Pulmonary artery endothelial cell (primary cell): ENCODE measurements around the gene ECPAS. TPM values are rescaled to one million over a fixed set of nuclear protein-coding genes. Genes with fewer than 3 reads are reported as not detected.
"Not testable (repeated sequence)": the region's sequence is repeated elsewhere in the genome, so short reads cannot be mapped to it uniquely, and the experiment has no call there.

Source experiments
- DNase-seq: peaks from one replicate; pipeline ENCODE4 v3.0.0-alpha.2; 2011; ENCODE audit warnings: low read depth, low spot score
- total RNA-seq: library from RNA; depleted of rRNA; stranded (reverse); fragments of >200 nt; gene quantifications from 2 replicates; pipeline ENCODE4 v1.2.3, GENCODE V29; 2014

The ECPAS gene
- total RNA-seq, 1 donor from 2014 or later, result 131 TPM

- no peak for DNase-seq
Observed at GRCh38 chr9:111352545-111352944, 131.6 kb downstream of the ECPAS start.

GRCh38 chr9:111350556-111350955 lies 133.6 kb downstream of the ECPAS start:
- DNase-seq, result no peak

- no peak for DNase-seq
Observed at GRCh38 chr9:111349766-111350165, 134.4 kb downstream of the ECPAS start.

GRCh38 chr9:111348821-111349271 lies 135.3 kb downstream of the ECPAS start:
- peak; percentile 65 for DNase-seq

GRCh38 chr9:111334318-111334863 lies 149.8 kb downstream of the ECPAS start:
- DNase-seq, result not testable (repeated sequence)

- DNase-seq, result no peak
Observed at GRCh38 chr9:111330124-111330523, 154.1 kb downstream of the ECPAS start, which contains the start of gene OR2K2. Gene OR2K2, minus strand, starts transcription at chr9:111330224. Its CDS starts 1,791 bp downstream, at chr9:111328433.

GRCh38 chr9:111320631-111321030 lies 163.6 kb downstream of the ECPAS start:
- DNase-seq, result no peak

- DNase-seq, result no peak
Observed at GRCh38 chr9:111316796-111317195, 167.4 kb downstream of the ECPAS start.

Other genes with a start within 250 kb of the ECPAS start
- not detected in 2 replicates for gene OR2K2, start 154.2 kb downstream of the ECPAS start, total RNA-seq
- gene ZNF483, start 40.8 kb upstream of the ECPAS start, total RNA-seq, result 1.4 and 1.9 TPM in 2 replicates
- gene PTGR1, start 115.3 kb upstream of the ECPAS start, total RNA-seq, result 63.4 and 77.9 TPM in 2 replicates
- 3.8 and 4.7 TPM in 2 replicates for gene DNAJC25, start 147.0 kb upstream of the ECPAS start, total RNA-seq
- gene GNG10, start 177.2 kb upstream of the ECPAS start, total RNA-seq, result 49.0 and 53.2 TPM in 2 replicates